HG02678 (cell line): ENCODE results near the gene PDGFA.

Experiments
- ATAC-seq: cut with Tn5 transposase; IDR thresholded peaks from one replicate; pipeline ENCODE4 v1.9.1; 2021; ENCODE audit warnings: mild to moderate bottlenecking, moderate library complexity; ENCODE audit not compliant: unreplicated experiment

PDGFA gene

GRCh38 chr7:517774-518629 is 1.6 kb downstream of the PDGFA start:
- ATAC-seq = no peak

GRCh38 chr7:516606-517456 is 2.8 kb downstream of the PDGFA start:
- no peak for ATAC-seq

- ATAC-seq = no peak
Measured at GRCh38 chr7:516216-516605, 3.4 kb downstream of the PDGFA start.

- no peak for ATAC-seq
Measured at GRCh38 chr7:515628-516027, 4.0 kb downstream of the PDGFA start.

- no peak for ATAC-seq
Measured at GRCh38 chr7:514651-515598, 4.7 kb downstream of the PDGFA start.

GRCh38 chr7:514242-514641 is 5.4 kb downstream of the PDGFA start:
- ATAC-seq = no peak

GRCh38 chr7:513521-514166 is 6.0 kb downstream of the PDGFA start:
- no peak for ATAC-seq

- no peak for ATAC-seq
Measured at GRCh38 chr7:512541-513311, 6.9 kb downstream of the PDGFA start.

GRCh38 chr7:512146-512510 is 7.5 kb downstream of the PDGFA start:
- ATAC-seq = no peak

- ATAC-seq = no peak
Measured at GRCh38 chr7:511476-512145, 8.0 kb downstream of the PDGFA start.

- no peak for ATAC-seq
Measured at GRCh38 chr7:510782-511281, 8.8 kb downstream of the PDGFA start.

- no peak for ATAC-seq
Measured at GRCh38 chr7:510131-510481, 9.5 kb downstream of the PDGFA start.

GRCh38 chr7:509426-510130 is 10.1 kb downstream of the PDGFA start:
- no peak for ATAC-seq

- ATAC-seq = no peak
Measured at GRCh38 chr7:508461-509170, 11.0 kb downstream of the PDGFA start.

GRCh38 chr7:507623-508300 is 11.9 kb downstream of the PDGFA start:
- ATAC-seq = no peak

- no peak for ATAC-seq
Measured at GRCh38 chr7:506921-507622, 12.6 kb downstream of the PDGFA start.

- ATAC-seq = no peak
Measured at GRCh38 chr7:506391-506831, 13.2 kb downstream of the PDGFA start.
